Epithelial cell of prostate (primary cell): Measurements from ENCODE around the gene RIMOC1.
A peak's percentile ranks its signal among the peaks of the same experiment; 100 is the strongest.

Experiments used
- DNase-seq: peaks from one replicate; pipeline ENCODE4 v3.0.0-alpha.2; 2011; ENCODE audit warnings: low read depth, low spot score
- H3K27ac ChIP-seq: fragments of 450-650 bp; 2 replicates; pipeline ENCODE4 v1.5.1; 2017; ENCODE audit warnings: mild to moderate bottlenecking

RIMOC1 gene

GRCh38 chr5:41903892-41904799, at the start of gene RIMOC1:
Gene RIMOC1, plus strand, starts transcription at chr5:41904344. Its CDS starts 24 bp downstream, at chr5:41904368.
- H3K27ac ChIP-seq = peak within 1 kb of the TSS; percentile 73
- peak; percentile 99 for DNase-seq

- no peak for DNase-seq
Measured at GRCh38 chr5:41856644-41857491, 47.3 kb upstream of the RIMOC1 start.

GRCh38 chr5:41857989-41858388, 46.2 kb upstream of the RIMOC1 start:
- no peak for DNase-seq
- no peak overlapping the region for H3K27ac ChIP-seq

More at GRCh38 chr5:41856644-41857491, 47.3 kb upstream of the RIMOC1 start:
- no peak overlapping the region for H3K27ac ChIP-seq

- DNase-seq = no peak
- H3K27ac ChIP-seq = no peak overlapping the region
Measured at GRCh38 chr5:41858890-41859289, 45.3 kb upstream of the RIMOC1 start.

- DNase-seq = peak; percentile 12
- no peak overlapping the region for H3K27ac ChIP-seq
Measured at GRCh38 chr5:41863871-41864486, 40.2 kb upstream of the RIMOC1 start.

- no peak for DNase-seq
- H3K27ac ChIP-seq = peak overlapping the region; percentile 64
Measured at GRCh38 chr5:41869151-41869723, 34.9 kb upstream of the RIMOC1 start.

- H3K27ac ChIP-seq = peak within 1 kb of the TSS; percentile 64
- peak; percentile 33 for DNase-seq
Measured at GRCh38 chr5:41869724-41870626, 34.2 kb upstream of the RIMOC1 start, which contains the start of gene OXCT1. Gene OXCT1, minus strand, starts transcription at chr5:41870425. Its CDS starts 67 bp downstream, at chr5:41870358.

- H3K27ac ChIP-seq = peak overlapping the region; percentile 64
- no peak for DNase-seq
Measured at GRCh38 chr5:41870627-41871048, 33.5 kb upstream of the RIMOC1 start.

- no peak overlapping the region for H3K27ac ChIP-seq
- DNase-seq = no peak
Measured at GRCh38 chr5:41871852-41872251, 32.3 kb upstream of the RIMOC1 start.

- no peak for DNase-seq
- no peak overlapping the region for H3K27ac ChIP-seq
Measured at GRCh38 chr5:41874512-41875060, 29.6 kb upstream of the RIMOC1 start.

GRCh38 chr5:41875121-41875520, 29.0 kb upstream of the RIMOC1 start:
- DNase-seq = no peak
- no peak overlapping the region for H3K27ac ChIP-seq

- H3K27ac ChIP-seq = no peak overlapping the region
- DNase-seq = no peak
Measured at GRCh38 chr5:41876678-41877077, 27.5 kb upstream of the RIMOC1 start.

- H3K27ac ChIP-seq = no peak overlapping the region
- DNase-seq = no peak
Measured at GRCh38 chr5:41877408-41877807, 26.7 kb upstream of the RIMOC1 start.

- no peak overlapping the region for H3K27ac ChIP-seq
- no peak for DNase-seq
Measured at GRCh38 chr5:41878173-41878572, 26.0 kb upstream of the RIMOC1 start.

GRCh38 chr5:41878643-41879478, 25.3 kb upstream of the RIMOC1 start:
- no peak for DNase-seq
- H3K27ac ChIP-seq = no peak overlapping the region

GRCh38 chr5:41882765-41883164, 21.4 kb upstream of the RIMOC1 start:
- no peak for DNase-seq
- H3K27ac ChIP-seq = no peak overlapping the region

GRCh38 chr5:41883243-41883642, 20.9 kb upstream of the RIMOC1 start:
- H3K27ac ChIP-seq = no peak overlapping the region
- DNase-seq = no peak

- no peak for DNase-seq
- H3K27ac ChIP-seq = no peak overlapping the region
Measured at GRCh38 chr5:41883936-41884335, 20.2 kb upstream of the RIMOC1 start.
